SK-N-SH (cell line): ENCODE measurements around the gene MAGI3. TPM values are rescaled to one million over a fixed set of nuclear protein-coding genes. Genes with fewer than 3 reads are reported as not detected.

ENCODE experiments used
- CTCF ChIA-PET: fragments of 300-600, 350-600 bp; formaldehyde crosslinking; extraction: SDS; loops from one replicate; lab custom pipeline; 2021; lab: Yijun Ruan, JAX
- POLR2A ChIA-PET: fragments of 350-600 bp; sonication (Branson Sonifier 250); formaldehyde crosslinking; extraction: SDS; loops from one replicate; lab custom pipeline; 2020; ENCODE audit warnings: antibody characterized with exemption, inconsistent platforms; lab: Yijun Ruan, JAX
- DNase-seq: peaks from one replicate; pipeline ENCODE4 v3.0.0; 2012
- H2AFZ ChIP-seq: fragments of 200-600 bp; sonication (generic); 2 replicates; pipeline ENCODE4 v1.8.1; 2016; ENCODE audit warnings: antibody characterized with exemption, mild to moderate bottlenecking, low read depth
- H3F3A ChIP-seq: fragments of 200-600 bp; sonication (generic); replicated peaks from 2 replicates; pipeline ENCODE3; 2016; ENCODE audit warnings: antibody characterized with exemption, mild to moderate bottlenecking; ENCODE audit not compliant: insufficient read depth
- H3K27ac ChIP-seq, 2 experiments: fragments of 200-500 bp in 1 of 2; fragments of 200-600 bp in 1 of 2; sonication (Bioruptor generic) in 1 of 2; sonication (generic), shearing (Covaris generic) in 1 of 2; 2 replicates each; pipeline versions ENCODE4 v1.5.1 to v1.6.1; 2014 to 2016; ENCODE audit warnings: low read depth in 2 of 2, inconsistent platforms in 1 of 2, low read length in 1 of 2, mild to moderate bottlenecking in 1 of 2, mixed read lengths in 1 of 2
- H3K27me3 ChIP-seq: fragments of 200-600 bp; sonication (generic), shearing (Covaris generic); 2 replicates; pipeline ENCODE4 v1.6.1; 2016; ENCODE audit warnings: mixed run types; ENCODE audit not compliant: insufficient read depth
- H3K36me3 ChIP-seq, 2 experiments: fragments of 200-500 bp in 1 of 2; fragments of 200-600 bp in 1 of 2; sonication (Bioruptor generic) in 1 of 2; sonication (generic) in 1 of 2; replicated peaks in 1 of 2; 2 replicates each; pipeline versions ENCODE3 to v1.5.1; 2014 to 2016; ENCODE audit warnings: low read length in 1 of 2, mild to moderate bottlenecking in 1 of 2; ENCODE audit not compliant: insufficient read depth in 2 of 2, control insufficient read depth in 1 of 2
- H3K4me1 ChIP-seq, 2 experiments: fragments of 200-500 bp in 1 of 2; fragments of 200-600 bp in 1 of 2; sonication (Bioruptor generic) in 1 of 2; sonication (generic), shearing (Covaris generic) in 1 of 2; 2 replicates each; pipeline versions ENCODE4 v1.5.1 to v1.6.1; 2014 to 2016; ENCODE audit warnings: low read depth in 1 of 2, low read length in 1 of 2, mixed run types in 1 of 2; ENCODE audit not compliant: insufficient read depth in 2 of 2, control insufficient read depth in 1 of 2
- H3K4me2 ChIP-seq: fragments of 200-600 bp; sonication (generic), shearing (Covaris generic); 2 replicates; pipeline ENCODE4 v1.6.1; 2017; ENCODE audit warnings: mixed run types
- H3K4me3 ChIP-seq, 2 experiments: fragments of 200-500 bp in 1 of 2; fragments of 200-600 bp in 1 of 2; sonication (Bioruptor generic) in 1 of 2; sonication (generic), shearing (Covaris generic) in 1 of 2; 2 replicates each; pipeline versions ENCODE4 v1.5.1 to v1.8.1; 2014 to 2016; ENCODE audit warnings: low read depth in 2 of 2, inconsistent platforms in 1 of 2, low read length in 1 of 2, mild to moderate bottlenecking in 1 of 2, mixed read lengths in 1 of 2, moderate library complexity in 1 of 2
- H3K79me2 ChIP-seq: fragments of 200-600 bp; sonication (generic); 2 replicates; pipeline ENCODE4 v1.8.1; 2017; ENCODE audit warnings: mild to moderate bottlenecking; ENCODE audit not compliant: insufficient read depth
- H3K9ac ChIP-seq: fragments of 200-600 bp; sonication (generic); 2 replicates; pipeline ENCODE4 v1.6.1; 2017; ENCODE audit warnings: mixed run types
- H3K9me2 ChIP-seq: fragments of 200-600 bp; sonication (generic); 2 replicates; pipeline ENCODE4 v1.6.1; 2017; ENCODE audit warnings: mixed run types
- H3K9me3 ChIP-seq: fragments of 200-600 bp; sonication (generic); 2 replicates; pipeline ENCODE4 v1.6.1; 2017; ENCODE audit warnings: mixed run types, mild to moderate bottlenecking, moderate library complexity
- H4K20me1 ChIP-seq: fragments of 200-600 bp; sonication (generic); 2 replicates; pipeline ENCODE4 v1.6.1; 2017; ENCODE audit warnings: mild to moderate bottlenecking, mixed run types; ENCODE audit not compliant: insufficient read depth
- CHD2 ChIP-seq: fragments of 150-350 bp; IDR thresholded peaks from 2 replicates; pipeline ENCODE4 v1.6.1; 2018; ENCODE audit warnings: low read length; ENCODE audit not compliant: partially characterized antibody
- ELF1 ChIP-seq: IDR thresholded peaks from 2 replicates; pipeline ENCODE4 v1.4.0; 2012
- FOXM1 ChIP-seq: IDR thresholded peaks from 2 replicates; pipeline ENCODE4 v1.4.0; 2012; ENCODE audit warnings: low read depth, mild to moderate bottlenecking
- MEF2A ChIP-seq: IDR thresholded peaks from 2 replicates; pipeline ENCODE4 v1.4.0; 2012; ENCODE audit warnings: low read depth, borderline replicate concordance
- NFIC ChIP-seq: IDR thresholded peaks from 2 replicates; pipeline ENCODE4 v1.4.0; 2012; ENCODE audit warnings: borderline replicate concordance
- NRF1 ChIP-seq: IDR thresholded peaks from 2 replicates; pipeline ENCODE4 v1.6.1; 2012; ENCODE audit warnings: low read depth, mild to moderate bottlenecking, low read length
- POLR2AphosphoS5 ChIP-seq: IDR thresholded peaks from 2 replicates; pipeline ENCODE4 v1.6.1; 2012; ENCODE audit warnings: low read depth, low read length
- RAD21 ChIP-seq: IDR thresholded peaks from 2 replicates; pipeline ENCODE4 v1.6.1; 2012; ENCODE audit warnings: mild to moderate bottlenecking, low read length
- RFX5 ChIP-seq: IDR thresholded peaks from 2 replicates; pipeline ENCODE4 v1.6.1; 2012; ENCODE audit warnings: mild to moderate bottlenecking, improper control_type of control experiment, low read length
- TAF1 ChIP-seq: IDR thresholded peaks from 2 replicates; pipeline ENCODE4 v1.6.1; 2012; ENCODE audit warnings: low read depth, mild to moderate bottlenecking, low read length, moderate library complexity, borderline replicate concordance
- YY1 ChIP-seq: IDR thresholded peaks from 2 replicates; pipeline ENCODE4 v1.4.0; 2012; ENCODE audit warnings: low read depth, mild to moderate bottlenecking
- WGBS: methylation state at CpG from one replicate; pipeline ENCODE4 v1.1.6; 2017; ENCODE audit warnings: low lambda C conversion rate; 5-methylcytosine and 5-hydroxymethylcytosine counted together
- polyA plus RNA-seq, 3 experiments: library from polyadenylated mRNA; depleted of rRNA; stranded (reverse); fragments of >200 nt; gene quantifications; 2 replicates each; pipeline ENCODE4 v1.2.3, GENCODE V29; 2012
- TF ChIP-seq, protein P1 (sequence below): fragments of 150-350 bp; IDR thresholded peaks from 2 replicates; pipeline ENCODE4 v1.6.1; 2017; ENCODE audit warnings: antibody characterized with exemption, low read length, low read depth, borderline replicate concordance
- TF ChIP-seq, protein P2 (sequence below): IDR thresholded peaks from 2 replicates; pipeline ENCODE4 v1.6.1; 2012; ENCODE audit warnings: mild to moderate bottlenecking, low read depth, low read length, moderate library complexity
- TF ChIP-seq, protein P3 (sequence below): IDR thresholded peaks from 2 replicates; pipeline ENCODE4 v1.4.0; 2012; ENCODE audit warnings: low read depth

Gene MAGI3
- polyA plus RNA-seq, 1 of the 3 experiments (the other 2 are of a cell fraction): 2.9 TPM

DNA sequence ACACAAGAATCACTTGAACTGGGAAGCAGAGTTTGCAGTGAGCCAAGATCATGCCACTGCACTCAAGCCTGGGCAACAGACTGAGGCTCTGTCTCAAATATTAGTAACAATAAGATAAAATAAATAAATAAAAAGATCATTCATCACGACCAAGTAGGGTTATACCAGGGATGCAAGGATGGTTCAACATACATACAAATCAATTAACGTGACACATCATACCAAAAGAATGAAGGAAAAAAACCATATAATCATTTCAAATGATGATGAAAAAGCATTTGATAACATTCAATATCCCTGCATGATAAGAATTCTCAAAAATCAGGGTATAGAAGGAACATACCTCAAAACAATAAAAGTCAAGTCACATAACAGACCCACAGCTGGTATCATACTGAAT, 330.7 kb downstream of the MAGI3 start:
- Histone ChIP-seq H3K4me3 (no peak overlapping the region; a peak in 1 of 4 replicates), H3K9ac (no peak overlapping the region), H3K9me3 (no peaks in the 10 kb centered on the region; the same call in 1 of the 2 replicates), H3K79me2 (peaks cover 6% of the 10 kb centered on the region), H3K9me2 (no peaks in the 10 kb centered on the region), H3K4me2 (no peak overlapping the region), H4K20me1 (no peaks in the 10 kb centered on the region), H3K27me3 (no peaks in the 10 kb centered on the region), H3K27ac (no peak overlapping the region), H2AFZ (no peak overlapping the region), H3F3A (peaks cover 9% of the 10 kb centered on the region), H3K4me1 (no peaks in the 10 kb centered on the region), H3K36me3 (peaks cover 22 to 78% of the 10 kb centered on the region in 2 experiments)
- DNase-seq: no peak
- ChIA-PET CTCF (no interaction called here), POLR2A (no interaction called here)
- TF ChIP-seq RFX5 (no peak), POLR2AphosphoS5 (no peak), MEF2A (no peak), CHD2 (no peak), TAF1 (no peak), FOXM1 (no peak), YY1 (no peak)
- TF ChIP-seq, protein P1, sequence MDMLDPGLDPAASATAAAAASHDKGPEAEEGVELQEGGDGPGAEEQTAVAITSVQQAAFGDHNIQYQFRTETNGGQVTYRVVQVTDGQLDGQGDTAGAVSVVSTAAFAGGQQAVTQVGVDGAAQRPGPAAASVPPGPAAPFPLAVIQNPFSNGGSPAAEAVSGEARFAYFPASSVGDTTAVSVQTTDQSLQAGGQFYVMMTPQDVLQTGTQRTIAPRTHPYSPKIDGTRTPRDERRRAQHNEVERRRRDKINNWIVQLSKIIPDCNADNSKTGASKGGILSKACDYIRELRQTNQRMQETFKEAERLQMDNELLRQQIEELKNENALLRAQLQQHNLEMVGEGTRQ: no peak
- TF ChIP-seq, protein P2, sequence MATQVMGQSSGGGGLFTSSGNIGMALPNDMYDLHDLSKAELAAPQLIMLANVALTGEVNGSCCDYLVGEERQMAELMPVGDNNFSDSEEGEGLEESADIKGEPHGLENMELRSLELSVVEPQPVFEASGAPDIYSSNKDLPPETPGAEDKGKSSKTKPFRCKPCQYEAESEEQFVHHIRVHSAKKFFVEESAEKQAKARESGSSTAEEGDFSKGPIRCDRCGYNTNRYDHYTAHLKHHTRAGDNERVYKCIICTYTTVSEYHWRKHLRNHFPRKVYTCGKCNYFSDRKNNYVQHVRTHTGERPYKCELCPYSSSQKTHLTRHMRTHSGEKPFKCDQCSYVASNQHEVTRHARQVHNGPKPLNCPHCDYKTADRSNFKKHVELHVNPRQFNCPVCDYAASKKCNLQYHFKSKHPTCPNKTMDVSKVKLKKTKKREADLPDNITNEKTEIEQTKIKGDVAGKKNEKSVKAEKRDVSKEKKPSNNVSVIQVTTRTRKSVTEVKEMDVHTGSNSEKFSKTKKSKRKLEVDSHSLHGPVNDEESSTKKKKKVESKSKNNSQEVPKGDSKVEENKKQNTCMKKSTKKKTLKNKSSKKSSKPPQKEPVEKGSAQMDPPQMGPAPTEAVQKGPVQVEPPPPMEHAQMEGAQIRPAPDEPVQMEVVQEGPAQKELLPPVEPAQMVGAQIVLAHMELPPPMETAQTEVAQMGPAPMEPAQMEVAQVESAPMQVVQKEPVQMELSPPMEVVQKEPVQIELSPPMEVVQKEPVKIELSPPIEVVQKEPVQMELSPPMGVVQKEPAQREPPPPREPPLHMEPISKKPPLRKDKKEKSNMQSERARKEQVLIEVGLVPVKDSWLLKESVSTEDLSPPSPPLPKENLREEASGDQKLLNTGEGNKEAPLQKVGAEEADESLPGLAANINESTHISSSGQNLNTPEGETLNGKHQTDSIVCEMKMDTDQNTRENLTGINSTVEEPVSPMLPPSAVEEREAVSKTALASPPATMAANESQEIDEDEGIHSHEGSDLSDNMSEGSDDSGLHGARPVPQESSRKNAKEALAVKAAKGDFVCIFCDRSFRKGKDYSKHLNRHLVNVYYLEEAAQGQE: no peak
- 94% methylated on average over 2 of the region's 2 CpGs for WGBS

DNA sequence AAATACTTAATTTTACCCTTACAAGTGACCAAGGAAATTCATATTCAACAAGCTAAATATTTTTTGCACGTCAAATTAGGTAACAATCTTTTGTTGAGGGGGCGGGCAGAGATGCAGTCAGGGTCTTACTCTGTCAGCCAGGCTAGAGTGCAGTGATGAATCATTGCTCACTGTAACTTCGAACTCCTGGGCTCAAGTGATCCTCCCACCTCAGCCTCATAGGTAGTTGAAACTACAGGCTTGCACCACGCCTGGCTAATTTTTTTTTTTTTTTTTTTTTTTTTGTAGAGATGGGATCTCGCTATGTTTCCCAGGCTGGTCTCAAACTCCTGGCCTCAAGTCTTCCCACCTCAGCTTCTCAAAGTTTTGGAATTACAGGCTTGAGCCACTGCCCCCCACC, 342.5 kb downstream of the MAGI3 start:
- H3K4me2 ChIP-seq: no peak overlapping the region
- no peak overlapping the region for H3K4me3 ChIP-seq
- ChIA-PET CTCF (no interaction called here), POLR2A (no interaction called here)
- H2AFZ ChIP-seq: no peak overlapping the region
- no peaks in the 10 kb centered on the region for H3F3A ChIP-seq
- 93% methylated on average over 5 of the region's 5 CpGs for WGBS
- DNase-seq: no peak
- H3K4me1 ChIP-seq: no peaks in the 10 kb centered on the region
- H3K27me3 ChIP-seq: no peaks in the 10 kb centered on the region
- no peak overlapping the region for H3K27ac ChIP-seq
- H3K9ac ChIP-seq: no peak overlapping the region
- peaks cover 30 to 33% of the 10 kb centered on the region in 2 experiments for H3K36me3 ChIP-seq
- H3K9me3 ChIP-seq: no peaks in the 10 kb centered on the region
- H4K20me1 ChIP-seq: no peaks in the 10 kb centered on the region
- H3K79me2 ChIP-seq: no peaks in the 10 kb centered on the region; the same call in 1 of the 2 replicates
- no peaks in the 10 kb centered on the region for H3K9me2 ChIP-seq
- TF ChIP-seq RAD21 (no peak), ELF1 (no peak), NRF1 (no peak), NFIC (no peak), YY1 (no peak), TAF1 (no peak)
- TF ChIP-seq, protein P3, sequence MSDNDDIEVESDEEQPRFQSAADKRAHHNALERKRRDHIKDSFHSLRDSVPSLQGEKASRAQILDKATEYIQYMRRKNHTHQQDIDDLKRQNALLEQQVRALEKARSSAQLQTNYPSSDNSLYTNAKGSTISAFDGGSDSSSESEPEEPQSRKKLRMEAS: no peak
